Measurements from ENCODE around the gene SECISBP2L. TPM values are rescaled to one million over a fixed set of nuclear protein-coding genes. Genes with fewer than 3 reads are reported as not detected.

Gene SECISBP2L
- total and polyA plus RNA-seq, 10 of the 15 experiments (the other 5 are each of a cell fraction or from before 2014, with no cell fraction given), result 1.4 to 24.2 (median 10.4) TPM

GRCh38 chr15:48984811-48985352 lies 61.4 kb downstream of the SECISBP2L start:
- Histone ChIP-seq H3K27me3 (replicated peaks in 1 of 2; ENCODE audit: control insufficient read depth in 2 of 2, insufficient read depth in 2 of 2, low read length in 1 of 2) (no peaks in the 10 kb centered on the region), H3K9me3 (replicated peaks; ENCODE audit: control insufficient read depth, insufficient read depth, low read length) (no peaks in the 10 kb centered on the region), H3K4me3 (no peak overlapping the region), H3K36me3 (ENCODE audit: control insufficient read depth in 2 of 2, insufficient read depth in 2 of 2, low read length in 1 of 2) (no peaks in the 10 kb centered on the region; a peak in 1 of 4 replicates), H3K4me2 (ENCODE audit: control insufficient read depth, insufficient read depth) (no peak overlapping the region), H3K27ac (ENCODE audit: control insufficient read depth, insufficient read depth) (no peak overlapping the region), H3K4me1 (ENCODE audit: control insufficient read depth, insufficient read depth, low read length) (no peaks in the 10 kb centered on the region), H2AFZ (ENCODE audit: control insufficient read depth, low read depth, low read length) (no peak overlapping the region), H3K9ac (ENCODE audit: control insufficient read depth, insufficient read depth, low read length) (no peak overlapping the region), H3K79me2 (ENCODE audit: control insufficient read depth, insufficient read depth, low read length) (no peaks in the 10 kb centered on the region), H4K20me1 (ENCODE audit: control insufficient read depth, insufficient read depth) (no peaks in the 10 kb centered on the region)
- ChIA-PET POLR2A (no interaction called here), SMC1A (ENCODE audit: uncharacterized antibody, unreplicated experiment) (no interaction called here), CTCF (interaction anchor here (1.0 to 3.0 kb wide), 2 partner anchors 10 to 161 kb away, joined by 3 to 17 read pairs; no protein-coding TSS in a partner anchor), RAD21 (ENCODE audit: unreplicated experiment) (no interaction called here)
- FAIRE-seq, result no peak
- WGBS (ENCODE audit: insufficient coverage, insufficient replicate concordance, low lambda C conversion rate, missing lambda C conversion rate), result 73% methylated on average over 4 of the region's 4 CpGs
- intact Hi-C loops (cut with micrococcal nuclease; ENCODE audit: unreplicated experiment) (no loop called here), in situ Hi-C loops (cut with MboI) (no loop called here)
- no TSS peak for BruUV-seq (replicated peaks)
- no peak for ATAC-seq
- TF ChIP-seq KAT2A (conservative IDR thresholded peaks at IDR 0.05; ENCODE audit: control insufficient read depth, low read depth, low read length) (no peak), MEF2B (IDR thresholded peaks at IDR 0.05; ENCODE audit: partially characterized antibody, poor library complexity, severe bottlenecking) (no peak), PAX8 (IDR thresholded peaks at IDR 0.05) (no peak)
- DNase-seq (ENCODE audit: low read depth, low spot score), result no peak

- SMC1A ChIA-PET (ENCODE audit: uncharacterized antibody, unreplicated experiment), result no interaction called here
- Histone ChIP-seq H3K27ac (ENCODE audit: control insufficient read depth, insufficient read depth) (no peak overlapping the region), H3K27me3 (replicated peaks in 1 of 2; ENCODE audit: control insufficient read depth in 2 of 2, insufficient read depth in 2 of 2, low read length in 1 of 2) (no peaks in the 10 kb centered on the region), H3K9me3 (replicated peaks; ENCODE audit: control insufficient read depth, insufficient read depth, low read length) (no peaks in the 10 kb centered on the region), H3K36me3 (ENCODE audit: control insufficient read depth in 2 of 2, insufficient read depth in 2 of 2, low read length in 1 of 2) (no peaks in the 10 kb centered on the region), H3K9ac (ENCODE audit: control insufficient read depth, insufficient read depth, low read length) (no peak overlapping the region), H3K4me2 (ENCODE audit: control insufficient read depth, insufficient read depth) (no peak overlapping the region), H2AFZ (ENCODE audit: control insufficient read depth, low read depth, low read length) (no peak overlapping the region), H3K79me2 (ENCODE audit: control insufficient read depth, insufficient read depth, low read length) (no peaks in the 10 kb centered on the region), H3K4me3 (no peak overlapping the region), H4K20me1 (ENCODE audit: control insufficient read depth, insufficient read depth) (no peaks in the 10 kb centered on the region), H3K4me1 (ENCODE audit: control insufficient read depth, insufficient read depth, low read length) (no peaks in the 10 kb centered on the region)
- FAIRE-seq (no peak), DNase-seq (ENCODE audit: low read depth, low spot score) (no peak), ATAC-seq (no peak)
- POLR2A ChIA-PET, result no interaction called here
- CTCF ChIA-PET, result interaction anchor here (1.0 to 3.0 kb wide), 2 partner anchors 9 to 162 kb away, joined by 3 to 17 read pairs; no protein-coding TSS in a partner anchor
- TF ChIP-seq NRF1 (conservative IDR thresholded peaks at IDR 0.05; ENCODE audit: low read depth, low read length) (no peak), HDAC6 (IDR thresholded peaks at IDR 0.05; ENCODE audit: unreplicated experiment) (no peak), BCL3 (IDR thresholded peaks at IDR 0.05; ENCODE audit: borderline replicate concordance, insufficient read depth, low read depth, low read length, poor library complexity, severe bottlenecking) (no peak)
- intact Hi-C loops (cut with micrococcal nuclease; ENCODE audit: unreplicated experiment), result no loop called here
- in situ Hi-C loops (cut with MboI), result no loop called here
- RAD21 ChIA-PET (ENCODE audit: unreplicated experiment), result no interaction called here
- BruUV-seq (replicated peaks), result no TSS peak
- WGBS (ENCODE audit: insufficient coverage, insufficient replicate concordance, low lambda C conversion rate, missing lambda C conversion rate), result 62% methylated on average over 7 of the region's 7 CpGs
Observed at GRCh38 chr15:48984021-48984710, 62.1 kb downstream of the SECISBP2L start.

Measured in GM12878 (cell line).